GM23248 (cell line): ENCODE data around the gene GTF2H3. TPM values are rescaled to one million over a fixed set of nuclear protein-coding genes. Genes with fewer than 3 reads are reported as not detected.

ENCODE experiments used
- DNase-seq: peaks from one replicate; pipeline ENCODE4 v3.0.0-alpha.2; 2015
- H2AFZ ChIP-seq: fragments of 200-600 bp; sonication (generic); 2 replicates; pipeline ENCODE4 v1.6.1; 2016; ENCODE audit warnings: antibody characterized with exemption
- H3F3A ChIP-seq: fragments of 200-600 bp; sonication (generic); 2 replicates; pipeline ENCODE4 v1.6.1; 2016; ENCODE audit warnings: mild to moderate bottlenecking, antibody characterized with exemption, mixed run types; ENCODE audit not compliant: insufficient read depth
- H3K27ac ChIP-seq: fragments of 200-600 bp; sonication (generic); 2 replicates; pipeline ENCODE4 v1.5.1; 2016; ENCODE audit warnings: mild to moderate bottlenecking
- H3K27me3 ChIP-seq: fragments of 200-600 bp; sonication (generic); replicated peaks from 2 replicates; pipeline ENCODE4 v1.6.1; 2016; ENCODE audit warnings: mild to moderate bottlenecking; ENCODE audit not compliant: insufficient read depth
- H3K36me3 ChIP-seq: fragments of 200-600 bp; sonication (generic); 2 replicates; pipeline ENCODE4 v1.6.1; 2016; ENCODE audit warnings: low read depth, mild to moderate bottlenecking
- H3K4me1 ChIP-seq: fragments of 200-600 bp; sonication (generic); 2 replicates; pipeline ENCODE4 v1.6.1; 2016; ENCODE audit warnings: mild to moderate bottlenecking; ENCODE audit not compliant: insufficient read depth
- H3K4me2 ChIP-seq: fragments of 200-600 bp; sonication (generic); one replicate; pipeline ENCODE4 v1.6.1; 2016; ENCODE audit warnings: mild to moderate bottlenecking; ENCODE audit not compliant: unreplicated experiment
- H3K4me3 ChIP-seq: fragments of 200-600 bp; sonication (generic); 2 replicates; pipeline ENCODE4 v1.5.1; 2016; ENCODE audit warnings: mild to moderate bottlenecking
- H3K79me2 ChIP-seq: fragments of 200-600 bp; sonication (generic); 2 replicates; pipeline ENCODE4 v1.6.1; 2016; ENCODE audit warnings: mild to moderate bottlenecking; ENCODE audit not compliant: insufficient read depth
- H3K9ac ChIP-seq: fragments of 200-600 bp; sonication (generic); 2 replicates; pipeline ENCODE4 v1.6.1; 2016; ENCODE audit warnings: mild to moderate bottlenecking
- H3K9me2 ChIP-seq: fragments of 200-600 bp; sonication (generic); 2 replicates; pipeline ENCODE4 v1.6.1; 2016; ENCODE audit warnings: mixed run types, mild to moderate bottlenecking, moderate library complexity; ENCODE audit not compliant: insufficient read depth
- H3K9me3 ChIP-seq: fragments of 200-600 bp; sonication (generic); one replicate; pipeline ENCODE4 v1.6.1; 2017; ENCODE audit warnings: low read depth
- H4K20me1 ChIP-seq: fragments of 200-600 bp; sonication (generic); 2 replicates; pipeline ENCODE4 v1.6.0; 2016; ENCODE audit not compliant: insufficient read depth
- EZH2 ChIP-seq: fragments of 200-600 bp; sonication (generic); IDR thresholded peaks from 2 replicates; pipeline ENCODE4 v1.6.1; 2018; ENCODE audit warnings: antibody characterized with exemption, mild to moderate bottlenecking; ENCODE audit not compliant: insufficient read depth, poor library complexity, severe bottlenecking
- EZH2phosphoT487 ChIP-seq: fragments of 200-600 bp; sonication (generic); IDR thresholded peaks from 2 replicates; pipeline ENCODE4 v1.6.1; 2018; ENCODE audit warnings: antibody characterized with exemption, moderate library complexity, mild to moderate bottlenecking, low read depth; ENCODE audit not compliant: insufficient read depth
- WGBS, 2 experiments: methylation state at CpG; one replicate each; pipeline ENCODE4 v1.1.6; 2015 to 2017; ENCODE audit warnings: low lambda C conversion rate in 2 of 2, low coverage in 1 of 2; ENCODE audit errors: missing lambda C conversion rate in 2 of 2; 5-methylcytosine and 5-hydroxymethylcytosine counted together
- in situ Hi-C: fragments of 300-500 bp; cut with MboI; formaldehyde crosslinking; loops from 2 replicates; pipeline ENCODE4 v1.15.0; 2020
- polyA plus RNA-seq: library from polyadenylated mRNA; unstranded; fragments of >200 nt; fragmentation: Nextera tagmentation; extraction: Ambion mirVana; gene quantifications from 2 replicates; pipeline ENCODE4 v1.2.1, GENCODE V29; 2016
- total RNA-seq: library from RNA; depleted of rRNA; stranded (reverse); fragments of >200 nt; shearing (Covaris generic); gene quantifications from 2 replicates; pipeline ENCODE4 v1.2.3, GENCODE V29; 2014

The GTF2H3 gene
- total and polyA plus RNA-seq, 2 experiments from 2014 or later: 24.2 to 38.7 TPM

DNA sequence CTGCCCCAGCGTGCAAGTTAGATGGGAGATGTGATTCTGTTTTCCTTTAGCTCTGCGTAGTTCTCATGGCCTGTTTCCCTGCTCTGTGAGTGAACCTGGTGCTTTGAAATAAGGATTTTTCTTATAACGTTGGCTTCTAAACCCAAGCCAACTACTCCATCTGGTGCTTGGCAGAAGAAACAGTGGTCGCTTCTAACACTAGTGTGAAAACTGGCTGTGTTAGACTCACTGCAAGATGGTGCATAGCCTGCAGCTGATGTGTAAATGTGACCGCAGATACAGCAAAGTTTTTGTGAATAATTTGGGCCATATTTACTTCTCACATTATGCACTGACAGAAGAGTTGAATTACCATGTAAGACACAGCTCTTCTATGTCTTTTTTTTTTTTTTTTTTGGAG lies 12.2 kb downstream of the GTF2H3 start:
- 35 to 38% methylated on average over 5 of the region's 5 CpGs for WGBS, 2 experiments
- Histone ChIP-seq H3K79me2 (peaks cover 44% of the 10 kb centered on the region), H3K4me3 (no peak overlapping the region), H3K27ac (no peak overlapping the region), H4K20me1 (no peaks in the 10 kb centered on the region), H3K4me1 (no peaks in the 10 kb centered on the region), H3K9me2 (no peaks in the 10 kb centered on the region), H3K27me3 (no peaks in the 10 kb centered on the region), H3K36me3 (peaks cover 45% of the 10 kb centered on the region), H3K9me3 (no peaks in the 10 kb centered on the region), H3K9ac (no peak overlapping the region), H3K4me2 (no peak overlapping the region), H3F3A (no peaks in the 10 kb centered on the region), H2AFZ (no peak overlapping the region)
- in situ Hi-C loops: no loop called here
- DNase-seq: no peak
- no peak for TF ChIP-seq EZH2phosphoT487
- TF ChIP-seq EZH2: no peak

GRCh38 chr12:123648401-123648800 lies 14.8 kb downstream of the GTF2H3 start:
- Histone ChIP-seq H4K20me1 (no peaks in the 10 kb centered on the region), H2AFZ (no peak overlapping the region; the same call in 1 of the 2 replicates), H3K9me3 (no peaks in the 10 kb centered on the region), H3K27me3 (no peaks in the 10 kb centered on the region), H3K36me3 (peaks cover 60% of the 10 kb centered on the region), H3K27ac (no peak overlapping the region), H3K4me2 (no peak overlapping the region), H3K9me2 (no peaks in the 10 kb centered on the region), H3K79me2 (peaks cover 26% of the 10 kb centered on the region), H3K4me1 (no peaks in the 10 kb centered on the region), H3K4me3 (no peak overlapping the region), H3K9ac (no peak overlapping the region), H3F3A (no peaks in the 10 kb centered on the region)
- DNase-seq: no peak
- WGBS, 2 experiments: 52 to 53% methylated on average over 5 of the region's 5 CpGs
- TF ChIP-seq EZH2phosphoT487 (no peak), EZH2 (no peak)
- in situ Hi-C loops: no loop called here

DNA sequence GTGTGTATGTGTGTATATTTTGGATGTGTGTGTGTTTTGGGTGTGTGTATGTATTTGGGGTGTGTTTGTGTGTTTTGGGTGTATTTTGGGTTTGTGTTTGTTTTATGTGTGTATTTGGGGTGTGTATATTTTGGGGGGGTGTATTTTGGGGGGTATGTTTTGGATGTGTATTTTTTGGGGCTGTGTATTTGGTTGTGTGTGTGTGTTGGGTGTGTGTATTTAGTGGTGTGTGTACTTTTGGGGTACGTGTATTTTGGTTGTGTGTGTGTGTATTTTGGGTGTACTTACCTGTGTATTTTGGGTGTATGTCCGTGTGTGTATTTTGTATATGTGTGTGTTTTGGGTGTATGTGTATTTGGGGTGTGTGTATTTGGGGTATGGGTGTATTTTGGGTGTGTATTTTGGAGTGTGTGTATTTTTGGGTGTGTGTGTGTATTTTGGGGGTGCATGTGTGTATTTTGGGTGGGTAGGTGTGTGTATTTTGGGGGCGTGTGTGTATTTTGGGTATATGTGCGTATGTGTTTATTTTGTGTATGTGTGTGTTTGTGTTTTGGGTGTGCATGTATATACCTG lies 20.6 kb downstream of the GTF2H3 start:
- H3K4me3 ChIP-seq: no peak overlapping the region
- peaks cover 7% of the 10 kb centered on the region for H3K4me1 ChIP-seq
- H4K20me1 ChIP-seq: no peaks in the 10 kb centered on the region
- no peak overlapping the region for H2AFZ ChIP-seq
- H3K4me2 ChIP-seq: no peak overlapping the region
- TF ChIP-seq EZH2: no peak
- no peak for TF ChIP-seq EZH2phosphoT487
- H3K9me3 ChIP-seq: no peaks in the 10 kb centered on the region
- WGBS, 2 experiments: 95 to 98% methylated on average over 4 of the region's 4 CpGs
- H3K79me2 ChIP-seq: no peaks in the 10 kb centered on the region; the same call in 1 of the 2 replicates
- no peak for DNase-seq
- peaks cover 44% of the 10 kb centered on the region for H3K36me3 ChIP-seq
- H3K9me2 ChIP-seq: no peaks in the 10 kb centered on the region
- no peak overlapping the region for H3K27ac ChIP-seq
- H3F3A ChIP-seq: peaks cover 14% of the 10 kb centered on the region
- in situ Hi-C loops: no loop called here
- no peak overlapping the region for H3K9ac ChIP-seq
- H3K27me3 ChIP-seq: no peaks in the 10 kb centered on the region

DNA sequence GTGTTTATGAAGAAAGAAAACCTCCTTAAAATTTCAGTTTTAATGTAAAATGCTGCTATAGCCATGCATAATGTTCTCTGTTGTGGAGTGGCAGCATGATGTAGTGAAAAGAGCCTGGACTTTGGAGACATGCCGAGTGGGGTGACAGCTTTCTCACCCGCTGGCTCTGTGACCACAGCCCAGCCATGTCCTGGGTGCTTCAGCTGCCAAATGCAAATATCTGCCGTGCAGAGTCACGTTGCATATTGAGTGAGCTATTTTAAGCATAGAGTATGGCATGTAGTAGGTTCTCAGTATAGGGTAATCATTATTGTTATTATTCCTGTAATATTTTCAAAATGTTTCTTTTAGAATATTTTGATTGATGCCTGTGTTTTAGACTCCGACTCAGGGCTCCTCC lies 21.8 kb downstream of the GTF2H3 start:
- Histone ChIP-seq H3K9me2 (no peaks in the 10 kb centered on the region), H3K27me3 (no peaks in the 10 kb centered on the region), H3K4me2 (no peak overlapping the region), H3K27ac (no peak overlapping the region), H3K9ac (no peak overlapping the region), H3K79me2 (no peaks in the 10 kb centered on the region), H3F3A (peaks cover 26% of the 10 kb centered on the region), H3K4me1 (peaks cover 18% of the 10 kb centered on the region), H4K20me1 (no peaks in the 10 kb centered on the region; the same call in 1 of the 2 replicates), H2AFZ (no peak overlapping the region), H3K36me3 (peaks cover 41% of the 10 kb centered on the region), H3K9me3 (no peaks in the 10 kb centered on the region), H3K4me3 (no peak overlapping the region)
- 79 to 81% methylated on average over 5 of the region's 5 CpGs for WGBS, 2 experiments
- DNase-seq: no peak
- in situ Hi-C loops: no loop called here
- TF ChIP-seq EZH2phosphoT487 (no peak), EZH2 (no peak)
